ENCODE results near the gene RNPS1. TPM values are rescaled to one million over a fixed set of nuclear protein-coding genes. Genes with fewer than 3 reads are reported as not detected.

The RNPS1 gene
- total RNA-seq, 2 experiments from 2014 or later, result 225 to 339 TPM

DNA sequence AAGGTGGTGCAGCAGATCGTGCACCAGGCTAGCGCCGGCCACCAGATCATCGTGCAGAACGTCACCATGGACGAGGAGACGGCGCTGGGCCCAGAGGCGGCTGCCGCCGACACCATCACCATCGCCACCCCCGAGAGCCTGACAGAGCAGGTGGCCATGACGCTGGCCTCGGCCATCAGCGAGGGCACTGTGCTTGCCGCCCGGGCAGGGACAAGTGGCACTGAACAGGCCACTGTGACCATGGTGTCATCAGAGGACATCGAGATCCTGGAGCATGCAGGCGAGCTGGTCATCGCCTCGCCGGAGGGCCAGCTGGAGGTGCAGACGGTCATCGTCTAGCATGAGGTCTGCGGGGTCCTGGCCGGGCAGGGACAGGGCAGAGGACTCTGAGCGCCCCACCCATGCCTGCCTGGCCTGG is 32.7 kb downstream of the RNPS1 start:
- H3K27ac ChIP-seq (ENCODE audit: low read depth, low read length, poor library complexity, severe bottlenecking), result no peak overlapping the region
- no peaks in the 10 kb centered on the region for H3K9me2 ChIP-seq (ENCODE audit: insufficient read depth, low read length)
- no peaks in the 10 kb centered on the region for H3K9me3 ChIP-seq (ENCODE audit: low read length)
- intact Hi-C loops (cut with micrococcal nuclease; ENCODE audit: unreplicated experiment), result no loop called here
- no peak overlapping the region for H2AFZ ChIP-seq (ENCODE audit: low read length)
- no peak for TF ChIP-seq EZH2phosphoT487 (IDR thresholded peaks at IDR 0.05; ENCODE audit: borderline replicate concordance, low read depth, low read length)
- TF ChIP-seq, protein P1, sequence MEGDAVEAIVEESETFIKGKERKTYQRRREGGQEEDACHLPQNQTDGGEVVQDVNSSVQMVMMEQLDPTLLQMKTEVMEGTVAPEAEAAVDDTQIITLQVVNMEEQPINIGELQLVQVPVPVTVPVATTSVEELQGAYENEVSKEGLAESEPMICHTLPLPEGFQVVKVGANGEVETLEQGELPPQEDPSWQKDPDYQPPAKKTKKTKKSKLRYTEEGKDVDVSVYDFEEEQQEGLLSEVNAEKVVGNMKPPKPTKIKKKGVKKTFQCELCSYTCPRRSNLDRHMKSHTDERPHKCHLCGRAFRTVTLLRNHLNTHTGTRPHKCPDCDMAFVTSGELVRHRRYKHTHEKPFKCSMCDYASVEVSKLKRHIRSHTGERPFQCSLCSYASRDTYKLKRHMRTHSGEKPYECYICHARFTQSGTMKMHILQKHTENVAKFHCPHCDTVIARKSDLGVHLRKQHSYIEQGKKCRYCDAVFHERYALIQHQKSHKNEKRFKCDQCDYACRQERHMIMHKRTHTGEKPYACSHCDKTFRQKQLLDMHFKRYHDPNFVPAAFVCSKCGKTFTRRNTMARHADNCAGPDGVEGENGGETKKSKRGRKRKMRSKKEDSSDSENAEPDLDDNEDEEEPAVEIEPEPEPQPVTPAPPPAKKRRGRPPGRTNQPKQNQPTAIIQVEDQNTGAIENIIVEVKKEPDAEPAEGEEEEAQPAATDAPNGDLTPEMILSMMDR (conservative IDR thresholded peaks at IDR 0.05; ENCODE audit: low read length), result no peak
- BruUV-seq (replicated peaks), result no TSS peak
- no peaks in the 10 kb centered on the region for H4K20me1 ChIP-seq (ENCODE audit: insufficient read depth, low read length)
- H3K4me2 ChIP-seq (ENCODE audit: low read length), result no peak overlapping the region
- no peak overlapping the region for H3K4me3 ChIP-seq (ENCODE audit: low read depth, low read length, poor library complexity, severe bottlenecking)
- H3K36me3 ChIP-seq (ENCODE audit: insufficient read depth, low read length), result peaks cover 76% of the 10 kb centered on the region
- DNase-seq (ENCODE audit: low spot score), result no peak
- no peaks in the 10 kb centered on the region for H3K79me2 ChIP-seq (ENCODE audit: insufficient read depth, low read depth, low read length)
- no peaks in the 10 kb centered on the region for H3K4me1 ChIP-seq (ENCODE audit: insufficient read depth, low read length, poor library complexity, severe bottlenecking)
- POLR2A ChIA-PET, result no interaction called here
- CTCF ChIA-PET (ENCODE audit: unreplicated experiment), result interaction anchor here (0.6 kb wide), 1 partner anchor 14 kb away, joined by 16 read pairs; no protein-coding TSS in a partner anchor

DNA sequence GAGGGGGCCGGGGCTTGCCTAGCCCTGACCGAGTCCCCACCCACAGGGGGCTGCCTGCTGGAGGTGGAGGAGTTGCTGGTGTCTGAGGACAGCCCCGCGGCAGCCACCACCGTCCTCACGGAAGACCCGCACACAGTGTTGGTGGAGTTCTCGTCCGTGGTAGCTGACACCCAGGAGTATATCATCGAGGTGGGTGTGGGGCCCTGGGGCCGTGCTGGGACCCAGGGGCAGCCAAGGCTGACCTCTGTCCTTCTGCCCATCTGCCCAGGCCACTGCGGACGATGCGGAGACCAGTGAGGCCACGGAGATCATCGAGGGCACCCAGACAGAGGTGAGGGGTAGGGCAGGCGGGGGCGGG is 33.1 kb downstream of the RNPS1 start:
- Histone ChIP-seq H3K9me3 (ENCODE audit: low read length) (no peaks in the 10 kb centered on the region), H2AFZ (ENCODE audit: low read length) (no peak overlapping the region), H3K9me2 (ENCODE audit: insufficient read depth, low read length) (no peaks in the 10 kb centered on the region), H4K20me1 (ENCODE audit: insufficient read depth, low read length) (no peaks in the 10 kb centered on the region), H3K4me1 (ENCODE audit: insufficient read depth, low read length, poor library complexity, severe bottlenecking) (no peaks in the 10 kb centered on the region), H3K36me3 (ENCODE audit: insufficient read depth, low read length) (peaks cover 79% of the 10 kb centered on the region), H3K79me2 (ENCODE audit: insufficient read depth, low read depth, low read length) (no peaks in the 10 kb centered on the region), H3K4me3 (ENCODE audit: low read depth, low read length, poor library complexity, severe bottlenecking) (no peak overlapping the region), H3K4me2 (ENCODE audit: low read length) (no peak overlapping the region), H3K27ac (ENCODE audit: low read depth, low read length, poor library complexity, severe bottlenecking) (no peak overlapping the region)
- ChIA-PET POLR2A (no interaction called here), CTCF (ENCODE audit: unreplicated experiment) (no interaction called here)
- DNase-seq (ENCODE audit: low spot score), result no peak
- TF ChIP-seq, protein P1 (conservative IDR thresholded peaks at IDR 0.05; ENCODE audit: low read length), result no peak
- no peak for TF ChIP-seq EZH2phosphoT487 (IDR thresholded peaks at IDR 0.05; ENCODE audit: borderline replicate concordance, low read depth, low read length)
- BruUV-seq (replicated peaks), result no TSS peak
- intact Hi-C loops (cut with micrococcal nuclease; ENCODE audit: unreplicated experiment), result no loop called here

DNA sequence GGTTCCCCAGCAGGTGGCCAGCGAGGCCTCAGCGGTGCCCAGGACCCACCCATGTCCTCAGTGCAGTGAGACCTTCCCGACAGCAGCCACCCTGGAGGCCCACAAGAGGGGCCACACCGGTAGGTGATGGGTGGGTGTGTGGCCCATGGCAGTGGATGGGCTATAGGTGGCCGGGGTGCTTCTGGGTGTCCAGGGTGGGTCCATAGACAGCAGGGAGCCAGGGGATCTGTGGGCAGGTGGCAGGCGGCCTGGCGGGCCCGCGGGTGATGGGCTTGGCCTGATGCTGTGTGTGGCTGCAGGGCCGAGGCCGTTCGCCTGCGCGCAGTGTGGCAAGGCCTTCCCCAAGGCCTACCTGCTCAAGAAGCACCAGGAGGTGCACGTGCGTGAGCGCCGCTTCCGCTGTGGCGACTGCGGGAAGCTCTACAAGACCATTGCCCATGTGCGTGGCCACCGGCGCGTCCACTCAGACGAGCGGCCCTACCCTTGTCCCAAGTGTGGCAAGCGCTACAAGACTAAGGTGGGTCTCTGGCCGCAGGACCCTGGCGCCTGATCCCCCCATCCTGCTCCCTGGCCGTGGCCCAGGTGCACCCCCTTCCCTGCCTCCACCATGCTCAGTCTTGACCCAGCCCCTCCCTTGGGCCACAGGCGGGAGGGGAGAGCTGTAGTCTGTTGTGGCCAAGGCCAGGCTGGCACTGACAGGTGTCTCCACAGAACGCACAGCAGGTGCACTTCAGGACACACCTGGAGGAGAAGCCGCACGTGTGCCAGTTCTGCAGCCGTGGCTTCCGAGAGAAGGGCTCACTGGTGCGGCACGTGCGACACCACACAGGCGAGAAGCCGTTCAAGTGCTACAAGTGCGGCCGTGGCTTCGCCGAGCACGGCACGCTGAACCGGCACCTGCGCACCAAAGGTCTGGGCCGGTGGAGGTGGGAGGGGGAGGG is 33.8 kb downstream of the RNPS1 start:
- CTCF ChIA-PET (ENCODE audit: unreplicated experiment), result no interaction called here
- no peaks in the 10 kb centered on the region for H3K4me1 ChIP-seq (ENCODE audit: insufficient read depth, low read length, poor library complexity, severe bottlenecking)
- no TSS peak for BruUV-seq (replicated peaks)
- H3K9me3 ChIP-seq (ENCODE audit: low read length), result no peaks in the 10 kb centered on the region
- intact Hi-C loops (cut with micrococcal nuclease; ENCODE audit: unreplicated experiment), result no loop called here
- H3K36me3 ChIP-seq (ENCODE audit: insufficient read depth, low read length), result peaks cover 79% of the 10 kb centered on the region
- DNase-seq (ENCODE audit: low spot score), result no peak
- H3K9me2 ChIP-seq (ENCODE audit: insufficient read depth, low read length), result no peaks in the 10 kb centered on the region
- no peaks in the 10 kb centered on the region for H3K79me2 ChIP-seq (ENCODE audit: insufficient read depth, low read depth, low read length)
- H2AFZ ChIP-seq (ENCODE audit: low read length), result no peak overlapping the region
- POLR2A ChIA-PET, result no interaction called here
- H4K20me1 ChIP-seq (ENCODE audit: insufficient read depth, low read length), result no peaks in the 10 kb centered on the region
- H3K4me3 ChIP-seq (ENCODE audit: low read depth, low read length, poor library complexity, severe bottlenecking), result no peak overlapping the region
- no peak for TF ChIP-seq EZH2phosphoT487 (IDR thresholded peaks at IDR 0.05; ENCODE audit: borderline replicate concordance, low read depth, low read length)
- TF ChIP-seq, protein P1 (conservative IDR thresholded peaks at IDR 0.05; ENCODE audit: low read length), result no peak
- H3K4me2 ChIP-seq (ENCODE audit: low read length), result no peak overlapping the region
- H3K27ac ChIP-seq (ENCODE audit: low read depth, low read length, poor library complexity, severe bottlenecking), result no peak overlapping the region

All from OCI-LY7 (cell line).